Smooth muscle cell (in vitro differentiated cells): Measurements from ENCODE around the gene CCDC7. TPM values are rescaled to one million over a fixed set of nuclear protein-coding genes. Genes with fewer than 3 reads are reported as not detected.

Source experiments
- DNase-seq: peaks from one replicate; lab custom pipeline; 2025; ENCODE audit not compliant: unreplicated experiment; lab: John Stamatoyannopoulos, UW
- H2AFZ ChIP-seq: fragments of 200-600 bp; sonication (generic); 2 replicates; pipeline ENCODE4 v1.6.0; 2016; ENCODE audit warnings: antibody characterized with exemption, low read depth, mild to moderate bottlenecking
- H3F3A ChIP-seq: fragments of 200-600 bp; sonication (generic); 2 replicates; pipeline ENCODE4 v1.6.0; 2017; ENCODE audit warnings: antibody characterized with exemption, low read depth
- H3K27ac ChIP-seq: fragments of 200-600 bp; sonication (generic); 2 replicates; pipeline ENCODE4 v1.5.1; 2016; ENCODE audit warnings: low read depth, mild to moderate bottlenecking
- H3K27me3 ChIP-seq: fragments of 200-600 bp; sonication (generic); 2 replicates; pipeline ENCODE4 v1.6.1; 2016; ENCODE audit warnings: low read depth, mild to moderate bottlenecking
- H3K36me3 ChIP-seq: fragments of 200-600 bp; sonication (generic); 2 replicates; pipeline ENCODE4 v1.5.1; 2016; ENCODE audit warnings: low read depth
- H3K4me1 ChIP-seq: fragments of 200-600 bp; sonication (generic); 2 replicates; pipeline ENCODE4 v1.5.1; 2016; ENCODE audit warnings: low read depth
- H3K4me2 ChIP-seq: fragments of 200-600 bp; sonication (generic); 2 replicates; pipeline ENCODE4 v1.6.0; 2016; ENCODE audit warnings: mild to moderate bottlenecking
- H3K4me3 ChIP-seq: fragments of 200-600 bp; sonication (generic); 2 replicates; pipeline ENCODE4 v1.5.1; 2016; ENCODE audit warnings: mild to moderate bottlenecking
- H3K79me2 ChIP-seq: fragments of 200-600 bp; sonication (generic); 2 replicates; pipeline ENCODE4 v1.6.0; 2016; ENCODE audit warnings: low read depth, mild to moderate bottlenecking
- H3K9ac ChIP-seq: fragments of 200-600 bp; sonication (generic); 2 replicates; pipeline ENCODE4 v1.6.0; 2016; ENCODE audit warnings: low read depth
- H3K9me3 ChIP-seq: fragments of 200-600 bp; sonication (generic); replicated peaks from 2 replicates; pipeline ENCODE4 v1.5.1; 2016; ENCODE audit warnings: low read depth
- H4K20me1 ChIP-seq: fragments of 200-600 bp; sonication (generic); 2 replicates; pipeline ENCODE4 v1.6.0; 2016; ENCODE audit warnings: low read depth
- CTCF ChIP-seq: fragments of 200-600 bp; sonication (generic); IDR thresholded peaks from 2 replicates; pipeline ENCODE4 v1.5.1; 2017; ENCODE audit warnings: borderline replicate concordance, mild to moderate bottlenecking, antibody characterized with exemption; ENCODE audit not compliant: insufficient read depth, poor library complexity, severe bottlenecking
- WGBS: methylation state at CpG from one replicate; pipeline ENCODE4 v1.1.7; 2016; ENCODE audit warnings: low lambda C conversion rate; 5-methylcytosine and 5-hydroxymethylcytosine counted together
- polyA plus RNA-seq: library from polyadenylated mRNA; unstranded; fragments of >200 nt; fragmentation: Nextera tagmentation; extraction: Ambion mirVana; gene quantifications from 2 replicates; pipeline ENCODE4 v1.2.1, GENCODE V29; 2016
- total RNA-seq: library from RNA; depleted of rRNA; stranded (reverse); fragments of >200 nt; gene quantifications from 2 replicates; pipeline ENCODE4 v1.2.3, GENCODE V29; 2014

CCDC7 gene
- total and polyA plus RNA-seq, 2 experiments from 2014 or later: 1.5 to 4.2 TPM

- no peaks in the 10 kb centered on the region for H3K36me3 ChIP-seq
- TF ChIP-seq CTCF: no peak
- no peak overlapping the region for H3K9ac ChIP-seq
- no peak overlapping the region for H3K4me2 ChIP-seq
- H3K27me3 ChIP-seq: no peaks in the 10 kb centered on the region
- no peaks in the 10 kb centered on the region for H3K79me2 ChIP-seq
- no peak overlapping the region for H3K27ac ChIP-seq
- 82% methylated on average over 1 of the region's 1 CpG for WGBS
- no peak overlapping the region for H3K4me3 ChIP-seq
- H3F3A ChIP-seq: no peaks in the 10 kb centered on the region
- no peaks in the 10 kb centered on the region for H3K9me3 ChIP-seq
- no peaks in the 10 kb centered on the region for H4K20me1 ChIP-seq
- no peak for DNase-seq
- no peak overlapping the region for H2AFZ ChIP-seq
- no peaks in the 10 kb centered on the region for H3K4me1 ChIP-seq
Observed at GRCh38 chr10:32459051-32459698, 13.2 kb downstream of the CCDC7 start.

- WGBS: 89% methylated on average over 1 of the region's 1 CpG
- Histone ChIP-seq H3K27ac (no peak overlapping the region), H3K9ac (no peak overlapping the region), H3F3A (no peaks in the 10 kb centered on the region), H3K9me3 (no peaks in the 10 kb centered on the region), H3K27me3 (no peaks in the 10 kb centered on the region), H3K79me2 (no peaks in the 10 kb centered on the region), H3K4me2 (no peak overlapping the region), H3K4me1 (no peaks in the 10 kb centered on the region), H3K4me3 (no peak overlapping the region), H2AFZ (no peak overlapping the region), H4K20me1 (no peaks in the 10 kb centered on the region), H3K36me3 (no peaks in the 10 kb centered on the region)
- no peak for DNase-seq
- no peak for TF ChIP-seq CTCF
Observed at GRCh38 chr10:32461203-32461602, 15.3 kb downstream of the CCDC7 start.

- Histone ChIP-seq H3K4me2 (no peak overlapping the region), H3K4me3 (no peak overlapping the region), H3K9me3 (no peaks in the 10 kb centered on the region), H3K27me3 (no peaks in the 10 kb centered on the region), H3K9ac (no peak overlapping the region), H3K36me3 (no peaks in the 10 kb centered on the region), H3K27ac (no peak overlapping the region), H3K79me2 (no peaks in the 10 kb centered on the region), H3K4me1 (no peaks in the 10 kb centered on the region), H2AFZ (no peak overlapping the region), H3F3A (no peaks in the 10 kb centered on the region), H4K20me1 (no peaks in the 10 kb centered on the region)
- DNase-seq: no peak
- no peak for TF ChIP-seq CTCF
- 100% methylated on average over 1 of the region's 1 CpG for WGBS
Observed at GRCh38 chr10:32471232-32471631, 25.3 kb downstream of the CCDC7 start.

DNA sequence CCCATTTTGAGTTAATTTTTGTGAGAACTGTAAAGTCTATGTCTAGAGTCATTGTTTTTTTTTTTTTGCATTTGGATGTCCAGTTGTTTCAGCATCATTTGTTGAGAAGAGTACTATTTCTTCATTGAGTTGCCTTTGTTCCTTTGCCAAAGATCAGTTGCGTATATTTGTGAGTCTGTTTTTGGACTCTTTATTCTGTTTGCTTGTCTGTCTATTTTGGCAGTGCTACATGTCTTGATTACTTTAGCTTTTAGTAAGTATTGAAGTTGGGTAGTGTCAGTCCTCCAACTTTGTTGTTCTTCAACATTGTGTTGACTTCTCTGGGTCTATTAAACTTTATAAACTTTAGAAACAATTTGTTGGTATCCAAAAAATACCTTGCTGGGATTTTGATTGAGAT lies 31.6 kb downstream of the CCDC7 start:
- TF ChIP-seq CTCF: no peak
- H3K4me1 ChIP-seq: no peaks in the 10 kb centered on the region
- WGBS: 100% methylated on average over 1 of the region's 1 CpG
- H2AFZ ChIP-seq: no peak overlapping the region
- H3K79me2 ChIP-seq: no peaks in the 10 kb centered on the region
- H3K27me3 ChIP-seq: no peaks in the 10 kb centered on the region
- H3K4me2 ChIP-seq: no peak overlapping the region
- H3K36me3 ChIP-seq: peaks cover 14% of the 10 kb centered on the region
- H3K9me3 ChIP-seq: peaks cover 15% of the 10 kb centered on the region
- H3K9ac ChIP-seq: no peak overlapping the region
- H3K27ac ChIP-seq: no peak overlapping the region
- DNase-seq: no peak
- no peak overlapping the region for H3K4me3 ChIP-seq
- H3F3A ChIP-seq: no peaks in the 10 kb centered on the region
- no peaks in the 10 kb centered on the region for H4K20me1 ChIP-seq
